ENCODE measurements around the gene RNF123. TPM values are rescaled to one million over a fixed set of nuclear protein-coding genes. Genes with fewer than 3 reads are reported as not detected.

The RNF123 gene
- polyA plus RNA-seq, 3 donors from 2014 or later, result 2.6 to 27.1 (median 11.8) TPM

DNA sequence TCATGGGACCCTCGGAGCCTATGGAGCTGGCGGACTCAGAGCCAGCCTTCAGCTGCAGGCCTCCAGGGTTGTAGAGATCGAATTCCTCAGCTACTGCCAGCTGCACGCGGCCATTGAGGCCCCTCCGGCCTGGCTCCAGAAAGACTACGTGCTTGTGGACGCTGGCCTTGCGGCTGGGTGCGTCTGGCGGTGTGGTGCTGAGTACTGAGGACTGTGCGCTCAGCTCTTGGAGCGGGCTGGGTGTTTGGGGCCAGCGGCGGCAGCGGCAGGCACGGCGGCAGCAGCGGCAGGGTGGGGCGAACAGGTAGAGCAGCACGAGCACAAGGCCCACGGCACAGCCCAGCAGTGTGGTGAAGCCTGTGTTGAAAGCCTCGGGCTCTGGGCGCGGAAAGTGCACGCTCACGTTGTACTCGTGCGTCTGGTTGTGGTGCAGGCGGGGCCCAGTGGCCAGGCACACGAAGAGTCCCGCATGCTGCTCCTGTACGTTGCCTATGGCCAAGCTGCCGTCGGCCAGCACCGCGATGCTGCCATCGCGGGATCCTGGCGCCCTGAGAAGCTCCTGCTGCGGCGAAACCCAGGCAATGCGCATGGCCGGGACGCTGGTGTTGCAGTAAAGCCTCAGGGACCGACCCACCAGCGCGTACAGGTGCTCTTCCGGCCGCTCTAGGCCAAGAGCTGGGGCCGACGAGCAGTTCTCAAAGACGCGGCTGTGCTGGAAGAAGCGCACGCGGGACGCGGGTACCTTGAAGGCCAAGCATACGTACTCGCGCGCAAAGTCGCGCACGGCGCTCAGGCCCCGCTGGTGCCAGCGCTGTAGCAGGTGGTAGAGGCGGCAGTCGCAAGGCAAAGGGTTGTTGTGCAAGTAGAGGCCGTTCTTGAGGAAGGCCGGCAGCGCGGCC lies 28.9 kb downstream of the RNF123 start:
- Mint-ChIP-seq H3K4me3 (peak overlapping the region; percentile 89 to 93 (median 92)), H3K36me3 (no peaks in the 10 kb centered on the region), H3K4me1 (peaks cover 26 to 41% of the 10 kb centered on the region in 2 donors), H3K9me3 (peaks cover 0 to 1% (median 0%) of the 10 kb centered on the region in 6 donors), H3K27ac (peak overlapping the region in 3 of 6 donors; percentile 73 to 80 (median 77)), H3K27me3 (ENCODE audit: low read depth in 3 of 3) (peaks cover 0 to 6% (median 1%) of the 10 kb centered on the region in 3 donors)
- DNase-seq, result no peak

DNA sequence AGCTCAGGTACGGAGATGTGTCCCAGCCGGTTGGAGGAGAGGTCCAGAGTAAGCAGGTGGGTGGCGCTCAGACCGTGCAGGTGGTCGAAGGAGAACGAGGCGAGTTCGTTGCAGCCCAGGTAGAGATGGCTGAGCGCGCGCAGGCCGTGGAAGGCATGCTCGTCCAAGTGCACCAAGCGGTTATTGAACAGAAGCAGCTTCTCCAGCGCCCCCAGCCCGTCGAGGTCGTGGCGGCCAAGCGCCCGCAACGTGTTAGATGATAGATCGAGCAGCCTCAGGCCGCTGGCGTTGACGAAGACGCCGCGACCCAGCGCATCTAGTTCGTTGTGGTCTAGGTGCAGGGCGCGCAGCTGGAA lies 29.5 kb downstream of the RNF123 start:
- peak overlapping the region in 5 of 6 donors; percentile 24 to 92 (median 77) for H3K27ac Mint-ChIP-seq
- H3K36me3 Mint-ChIP-seq, result no peaks in the 10 kb centered on the region
- peak overlapping the region; percentile 89 to 93 (median 92) for H3K4me3 Mint-ChIP-seq
- peaks cover 0 to 1% (median 0%) of the 10 kb centered on the region in 6 donors for H3K9me3 Mint-ChIP-seq
- H3K4me1 Mint-ChIP-seq, result peaks cover 28 to 43% of the 10 kb centered on the region in 2 donors
- no peak for DNase-seq
- H3K27me3 Mint-ChIP-seq (ENCODE audit: low read depth in 3 of 3), result peaks cover 3 to 8% (median 4%) of the 10 kb centered on the region in 3 donors

DNA sequence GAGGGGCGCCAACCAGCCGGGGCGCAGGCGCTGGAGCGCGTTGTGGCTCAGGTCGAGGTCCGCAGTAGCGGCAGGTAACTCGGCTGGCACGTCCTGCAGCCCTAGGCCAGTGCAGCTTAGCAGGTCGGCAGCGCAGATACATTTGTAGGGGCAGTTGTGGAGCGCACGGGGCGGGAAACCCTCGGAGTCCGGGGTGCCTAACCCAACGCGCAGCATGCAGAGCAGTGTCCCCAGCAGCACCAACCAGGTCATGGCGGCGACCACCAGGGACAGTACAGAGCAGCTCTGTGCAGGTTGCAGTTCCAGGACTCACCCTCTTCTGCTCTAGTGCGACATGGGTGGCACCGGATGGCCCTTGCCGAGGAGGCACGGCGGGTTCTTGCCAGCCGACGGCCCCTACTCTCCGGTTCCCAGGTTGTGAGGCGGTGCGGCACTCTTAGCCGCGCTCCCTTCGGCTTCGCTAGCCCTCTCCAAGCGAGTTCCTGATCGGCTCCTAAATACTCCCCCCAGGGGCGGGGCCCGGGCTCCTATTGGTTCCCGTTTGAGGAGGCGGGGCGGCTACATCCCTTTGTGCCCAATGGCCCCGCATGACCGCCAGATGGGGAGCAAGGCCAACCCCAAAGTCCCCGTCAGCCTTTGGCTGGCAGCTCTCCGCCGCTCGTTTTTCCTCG lies 30.0 kb downstream of the RNF123 start, which contains the start of gene AMIGO3:
Gene AMIGO3, minus strand, starts transcription at position 471 of the 671 bp plus-strand sequence. Its CDS starts 219 bp downstream, at position 252.
- DNase-seq, result peak; percentile 89
- Mint-ChIP-seq H3K4me3 (peak within 1 kb of the TSS; percentile 89 to 93 (median 92)), H3K27me3 (ENCODE audit: low read depth in 3 of 3) (peaks cover 4 to 9% (median 6%) of the 10 kb centered on the region in 3 donors), H3K4me1 (peaks cover 31 to 43% of the 10 kb centered on the region in 2 donors), H3K36me3 (no peaks in the 10 kb centered on the region), H3K27ac (peak within 1 kb of the TSS; percentile 73 to 92 (median 80)), H3K9me3 (peaks cover 0 to 1% (median 0%) of the 10 kb centered on the region in 6 donors)

DNA sequence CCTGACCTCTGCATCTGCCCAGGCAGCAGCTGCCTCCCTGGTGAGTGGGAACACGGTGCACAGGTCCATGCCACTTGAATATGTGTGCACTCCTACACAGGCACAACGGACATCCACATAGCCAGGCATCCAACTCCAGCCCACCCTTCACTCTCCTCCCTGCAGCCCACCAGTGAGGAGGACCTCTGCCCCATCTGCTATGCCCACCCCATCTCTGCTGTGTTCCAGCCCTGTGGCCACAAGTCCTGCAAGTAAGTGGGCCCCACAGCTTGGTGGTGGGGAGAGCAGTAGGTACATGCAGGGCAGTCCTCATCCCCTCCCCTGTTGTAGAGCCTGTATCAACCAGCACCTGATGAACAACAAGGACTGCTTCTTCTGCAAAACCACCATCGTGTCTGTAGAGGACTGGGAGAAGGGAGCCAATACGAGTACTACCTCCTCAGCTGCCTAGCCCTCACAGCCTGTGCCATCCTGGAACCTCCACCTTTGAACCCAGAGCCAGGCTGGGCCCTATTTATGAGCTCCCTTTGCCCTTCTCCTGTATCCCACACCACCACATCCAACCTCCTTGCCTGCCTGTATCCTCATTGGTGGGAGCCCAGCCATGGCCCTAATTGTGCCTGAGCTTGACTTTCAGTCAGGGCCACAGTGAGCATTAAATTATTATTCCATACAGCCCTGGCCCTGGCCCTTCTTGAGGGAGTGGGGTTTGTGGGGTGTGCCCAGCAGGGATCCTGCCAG lies 31.7 kb downstream of the RNF123 start:
- Mint-ChIP-seq H3K27ac (peak overlapping the region in 5 of 6 donors; percentile 28 to 69 (median 66)), H3K4me1 (peaks cover 37 to 44% of the 10 kb centered on the region in 2 donors), H3K9me3 (peaks cover 0 to 1% (median 0%) of the 10 kb centered on the region in 6 donors), H3K27me3 (ENCODE audit: low read depth in 3 of 3) (peaks cover 4 to 11% (median 6%) of the 10 kb centered on the region in 3 donors), H3K4me3 (peak overlapping the region in 4 of 5 donors; percentile 0 to 38 (median 24)), H3K36me3 (no peaks in the 10 kb centered on the region)
- DNase-seq, result no peak

DNA sequence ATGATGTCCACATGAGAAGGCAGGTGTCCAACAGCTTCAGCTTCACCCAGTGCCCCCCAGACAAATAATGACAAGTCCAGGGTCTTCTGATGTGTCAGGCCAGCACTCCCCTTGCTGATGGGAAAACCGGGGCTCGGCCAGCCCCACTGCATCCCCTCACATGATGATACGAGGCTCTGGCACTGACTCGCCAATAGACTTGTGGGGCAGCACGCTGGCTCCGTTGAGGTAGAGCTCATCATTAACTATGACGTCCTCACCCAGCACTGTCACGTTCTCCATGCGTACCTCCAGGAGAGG lies 32.2 kb downstream of the RNF123 start:
- H3K27ac Mint-ChIP-seq, result peak overlapping the region in 2 of 6 donors; percentile 66
- peaks cover 4 to 11% (median 6%) of the 10 kb centered on the region in 3 donors for H3K27me3 Mint-ChIP-seq (ENCODE audit: low read depth in 3 of 3)
- peak overlapping the region in 3 of 5 donors; percentile 5 to 92 (median 25) for H3K4me3 Mint-ChIP-seq
- H3K4me1 Mint-ChIP-seq, result peaks cover 37 to 44% of the 10 kb centered on the region in 2 donors
- no peak for DNase-seq
- no peaks in the 10 kb centered on the region for H3K36me3 Mint-ChIP-seq
- peaks cover 0 to 1% (median 0%) of the 10 kb centered on the region in 6 donors for H3K9me3 Mint-ChIP-seq

DNA sequence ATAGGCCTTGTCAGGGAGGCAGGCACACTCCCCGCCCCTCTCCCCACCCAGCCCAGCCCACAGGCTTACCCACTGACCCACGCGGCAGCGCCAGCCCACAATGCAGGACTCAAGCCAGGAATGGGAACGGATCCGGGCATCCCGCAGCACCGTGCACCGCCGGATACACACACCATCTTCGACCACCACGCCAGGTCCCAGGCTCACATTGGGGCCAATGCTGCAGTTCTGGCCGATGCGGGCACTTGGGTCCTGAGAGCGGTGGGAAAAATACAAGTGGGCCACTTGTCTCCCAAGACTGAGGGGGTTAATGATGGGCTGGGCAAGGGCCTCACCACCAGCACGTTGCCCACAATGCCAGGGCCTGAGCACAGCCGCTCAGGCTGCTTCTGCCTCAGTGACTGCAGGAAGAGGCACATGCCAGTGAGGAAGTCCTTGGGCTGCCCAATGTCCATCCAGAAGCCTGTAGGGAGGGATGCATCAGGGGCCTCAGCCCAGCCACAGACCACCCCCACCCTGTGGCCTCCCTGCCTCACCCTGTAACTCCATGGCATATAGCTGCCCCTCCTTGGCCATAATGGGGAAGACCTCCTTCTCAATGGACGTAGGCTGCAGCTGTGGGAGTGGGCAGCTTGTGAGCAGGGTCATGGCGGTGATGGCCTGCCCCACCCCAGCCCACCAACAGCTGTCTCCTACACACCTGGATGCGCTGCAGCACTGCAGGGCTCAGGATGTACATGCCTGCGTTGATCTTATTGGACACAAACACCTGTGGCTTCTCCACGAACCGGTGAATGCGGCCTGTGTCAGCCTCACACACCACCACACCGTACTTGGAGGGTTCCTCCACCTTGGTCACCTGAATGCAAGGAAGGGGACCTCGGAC lies 32.8 kb downstream of the RNF123 start:
- Mint-ChIP-seq H3K4me3 (peak overlapping the region; percentile 80 to 95 (median 92)), H3K9me3 (peaks cover 0 to 1% (median 0%) of the 10 kb centered on the region in 6 donors), H3K36me3 (no peaks in the 10 kb centered on the region), H3K27ac (peak overlapping the region; percentile 85 to 97 (median 94)), H3K4me1 (peaks cover 37 to 44% of the 10 kb centered on the region in 2 donors), H3K27me3 (ENCODE audit: low read depth in 3 of 3) (peaks cover 4 to 11% (median 6%) of the 10 kb centered on the region in 3 donors)
- no peak for DNase-seq

DNA sequence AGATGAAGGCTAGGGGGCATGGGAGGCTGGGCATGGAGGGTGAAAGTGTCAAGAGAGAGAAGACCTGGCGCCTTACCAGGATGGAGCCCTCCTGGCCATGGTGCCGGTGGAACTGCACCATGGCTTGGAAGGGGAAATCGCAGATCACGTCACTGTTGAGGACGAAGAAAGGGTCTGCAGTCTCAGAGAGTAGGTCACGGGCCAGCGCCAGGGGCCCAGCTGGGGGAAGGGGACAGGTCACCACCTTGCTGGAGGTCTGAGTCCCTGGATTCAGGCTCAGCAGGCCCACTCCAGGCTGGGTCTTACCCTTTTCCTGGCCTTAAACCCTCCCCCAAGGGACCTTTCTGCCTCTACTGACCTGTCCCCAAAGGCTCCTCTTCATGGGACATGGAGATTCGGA lies 33.5 kb downstream of the RNF123 start:
- Mint-ChIP-seq H3K36me3 (no peaks in the 10 kb centered on the region), H3K4me1 (peaks cover 37 to 44% of the 10 kb centered on the region in 2 donors), H3K27ac (peak overlapping the region; percentile 85 to 97 (median 94)), H3K9me3 (peaks cover 0 to 1% (median 0%) of the 10 kb centered on the region in 6 donors), H3K27me3 (ENCODE audit: low read depth in 3 of 3) (peaks cover 4 to 11% (median 6%) of the 10 kb centered on the region in 3 donors), H3K4me3 (peak overlapping the region; percentile 92 to 95 (median 92))
- DNase-seq, result no peak

DNA sequence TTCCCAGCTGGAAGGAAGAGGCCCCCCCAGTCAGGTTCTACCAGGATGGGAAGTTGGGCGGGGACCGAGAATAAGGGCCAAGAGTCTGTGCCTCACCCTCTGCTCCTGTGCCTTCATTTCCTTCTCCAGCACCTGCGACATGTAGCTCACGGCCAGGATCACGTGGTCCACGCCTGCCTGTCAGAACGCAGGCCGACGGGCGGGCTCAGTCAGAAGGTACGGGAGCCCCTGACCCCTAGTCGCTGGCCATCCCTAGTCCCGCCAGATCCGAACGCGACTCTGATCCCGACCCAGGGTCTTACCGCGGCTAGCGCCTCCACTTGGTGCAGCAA lies 33.9 kb downstream of the RNF123 start:
- Mint-ChIP-seq H3K27me3 (ENCODE audit: low read depth in 3 of 3) (peaks cover 4 to 11% (median 6%) of the 10 kb centered on the region in 3 donors), H3K27ac (peak overlapping the region; percentile 85 to 97 (median 94)), H3K4me3 (peak overlapping the region; percentile 92 to 95 (median 92)), H3K9me3 (peaks cover 0 to 1% (median 0%) of the 10 kb centered on the region in 6 donors), H3K36me3 (no peaks in the 10 kb centered on the region), H3K4me1 (peaks cover 37 to 44% of the 10 kb centered on the region in 2 donors)
- peak; percentile 36 to 42 (median 40) for DNase-seq

DNA sequence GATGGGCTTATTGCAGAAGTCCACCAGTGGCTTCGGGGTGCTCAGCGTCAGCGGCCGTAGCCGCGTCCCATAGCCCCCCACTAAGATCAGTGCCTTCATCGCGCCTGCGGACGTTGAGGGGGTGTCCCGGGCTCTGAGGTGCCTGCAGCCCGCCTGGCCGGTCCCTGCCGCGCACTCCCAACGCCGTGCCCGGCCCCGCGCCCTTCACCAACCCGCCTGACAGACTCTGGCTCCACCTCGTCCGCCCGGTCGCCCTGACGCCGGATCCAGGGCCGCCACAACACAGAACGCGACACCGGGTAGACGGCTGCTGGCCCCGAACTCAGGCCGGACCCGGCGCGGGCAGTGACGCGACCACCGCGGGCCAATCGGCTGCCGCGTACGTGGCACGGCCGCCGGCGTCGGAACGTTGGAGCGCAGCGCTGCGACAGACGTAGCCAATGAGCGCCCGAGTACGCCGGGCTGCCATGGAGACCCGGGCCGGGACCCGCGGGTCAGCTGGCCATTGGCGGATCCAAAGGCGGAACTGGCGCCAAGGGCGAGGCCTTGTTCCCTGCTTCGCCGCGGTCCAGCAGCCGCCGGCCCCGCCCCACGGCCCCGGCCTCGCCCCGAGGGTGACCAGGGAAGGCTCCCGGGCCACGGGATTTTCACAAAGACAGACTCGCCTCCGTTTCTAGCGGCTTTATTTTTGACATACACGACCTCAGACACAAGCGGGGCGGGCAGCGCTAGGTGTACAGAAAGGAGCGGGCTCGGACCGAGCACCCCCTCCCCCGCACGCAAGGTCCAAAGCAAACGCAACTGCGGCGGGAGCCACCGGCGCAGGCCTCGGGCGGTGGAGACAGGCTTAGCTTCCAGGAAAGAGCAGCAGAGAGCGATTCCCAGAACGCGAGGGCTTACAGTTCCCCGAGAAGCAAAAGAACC lies 34.5 kb downstream of the RNF123 start, which contains the start of gene GMPPB:
Gene GMPPB, minus strand, starts transcription at position 324 of the 924 bp plus-strand sequence. Its CDS starts 225 bp downstream, at position 99.
- H3K36me3 Mint-ChIP-seq, result no peaks in the 10 kb centered on the region
- peak; percentile 92 to 93 (median 93) for DNase-seq
- peaks cover 5 to 11% (median 6%) of the 10 kb centered on the region in 3 donors for H3K27me3 Mint-ChIP-seq (ENCODE audit: low read depth in 3 of 3)
- H3K27ac Mint-ChIP-seq, result peak within 1 kb of the TSS; percentile 85 to 97 (median 94)
- peak within 1 kb of the TSS; percentile 92 to 95 (median 92) for H3K4me3 Mint-ChIP-seq
- H3K9me3 Mint-ChIP-seq, result peaks cover 0 to 1% (median 0%) of the 10 kb centered on the region in 6 donors
- peaks cover 32 to 39% of the 10 kb centered on the region in 2 donors for H3K4me1 Mint-ChIP-seq

DNA sequence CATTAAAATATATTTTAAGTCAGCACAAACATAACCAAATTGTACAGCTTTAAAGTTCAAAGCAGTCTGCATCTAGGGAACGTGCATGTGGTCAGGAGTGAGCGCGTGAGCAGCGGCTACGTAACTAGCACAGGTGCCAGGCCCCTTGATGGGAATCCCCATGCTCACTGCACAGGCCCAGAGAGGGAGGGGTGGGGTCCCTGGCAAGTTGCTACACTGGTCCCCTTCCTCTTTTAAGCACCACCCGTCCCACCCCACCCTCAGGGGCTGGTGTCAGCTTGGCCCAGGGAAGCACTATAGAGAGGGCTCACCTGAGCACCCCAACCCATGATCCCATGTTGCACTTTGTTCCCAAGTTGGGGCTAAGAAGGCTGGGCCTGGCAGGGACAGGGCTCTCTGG lies 35.2 kb downstream of the RNF123 start:
- H3K4me1 Mint-ChIP-seq, result peaks cover 25 to 32% of the 10 kb centered on the region in 2 donors
- peaks cover 5 to 8% (median 6%) of the 10 kb centered on the region in 3 donors for H3K27me3 Mint-ChIP-seq (ENCODE audit: low read depth in 3 of 3)
- peaks cover 0 to 1% (median 0%) of the 10 kb centered on the region in 6 donors for H3K9me3 Mint-ChIP-seq
- no peaks in the 10 kb centered on the region for H3K36me3 Mint-ChIP-seq
- peak overlapping the region; percentile 79 to 94 (median 86) for H3K27ac Mint-ChIP-seq
- DNase-seq, result peak in 1 of 3 donors; percentile 12
- H3K4me3 Mint-ChIP-seq, result peak overlapping the region; percentile 92 to 95 (median 92)

DNA sequence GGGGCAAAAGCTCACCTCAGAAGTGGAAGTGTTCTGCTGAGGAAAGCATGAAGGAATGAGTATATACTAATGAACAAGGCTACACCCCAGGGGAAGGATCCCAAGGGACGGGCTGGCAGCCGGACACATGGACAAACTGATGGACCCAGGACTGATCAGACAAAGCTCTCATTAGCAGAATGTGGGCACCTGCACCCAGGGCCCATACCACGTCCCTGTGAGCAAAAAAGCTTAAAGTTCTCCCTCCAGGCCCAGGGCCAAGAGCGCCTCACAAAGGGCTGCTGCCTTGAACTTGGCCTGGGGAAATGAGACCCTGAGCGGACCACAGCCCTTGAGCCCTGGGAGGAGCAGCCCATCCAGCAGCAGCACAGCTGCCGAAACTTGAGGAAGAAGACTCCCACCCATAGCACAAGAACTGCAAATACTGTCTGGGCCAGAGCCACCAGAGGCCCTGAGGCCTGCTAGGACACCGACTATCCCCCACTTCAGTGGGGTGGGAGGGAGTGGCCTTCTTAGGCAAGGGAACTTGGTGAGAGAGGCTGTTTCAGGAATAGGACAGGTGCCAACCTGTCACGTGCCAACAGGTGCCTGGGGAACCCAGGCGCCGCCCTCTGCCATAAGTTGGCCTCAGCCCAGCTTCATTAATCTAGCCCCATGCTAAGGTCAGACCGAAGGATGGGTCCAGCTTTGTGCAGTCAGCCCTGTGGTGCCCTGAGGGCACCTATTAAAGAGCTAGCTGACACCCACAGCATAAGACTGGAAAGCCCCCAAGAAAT lies 36.7 kb downstream of the RNF123 start:
- H3K4me1 Mint-ChIP-seq, result peaks cover 20 to 24% of the 10 kb centered on the region in 2 donors
- no peak for DNase-seq
- H3K36me3 Mint-ChIP-seq, result peaks cover under 1 to 2% (median 2%) of the 10 kb centered on the region in 3 donors
- H3K27ac Mint-ChIP-seq, result peak overlapping the region in 3 of 6 donors; percentile 24 to 63 (median 57)
- H3K27me3 Mint-ChIP-seq (ENCODE audit: low read depth in 3 of 3), result peaks cover 5 to 8% (median 6%) of the 10 kb centered on the region in 3 donors
- peaks cover 0 to 1% (median 0%) of the 10 kb centered on the region in 6 donors for H3K9me3 Mint-ChIP-seq
- H3K4me3 Mint-ChIP-seq, result peak overlapping the region in 1 of 5 donors; percentile 12

Measured in immature natural killer cell (primary cell).